Loucy (cell line): Measurements from ENCODE around the gene SPTB.

Experiments
- EZH2phosphoT487 ChIP-seq: fragments of 200-600 bp; IDR thresholded peaks from 2 replicates; pipeline ENCODE4 v1.6.1; 2018; ENCODE audit warnings: antibody characterized with exemption, mild to moderate bottlenecking, moderate library complexity, borderline replicate concordance
- TF ChIP-seq, protein P1 (sequence below): fragments of 200-600 bp; sonication (generic); conservative IDR thresholded peaks from 2 replicates; pipeline ENCODE4 v1.5.1; 2014; ENCODE audit warnings: mild to moderate bottlenecking, antibody characterized with exemption, low read length

DNA sequence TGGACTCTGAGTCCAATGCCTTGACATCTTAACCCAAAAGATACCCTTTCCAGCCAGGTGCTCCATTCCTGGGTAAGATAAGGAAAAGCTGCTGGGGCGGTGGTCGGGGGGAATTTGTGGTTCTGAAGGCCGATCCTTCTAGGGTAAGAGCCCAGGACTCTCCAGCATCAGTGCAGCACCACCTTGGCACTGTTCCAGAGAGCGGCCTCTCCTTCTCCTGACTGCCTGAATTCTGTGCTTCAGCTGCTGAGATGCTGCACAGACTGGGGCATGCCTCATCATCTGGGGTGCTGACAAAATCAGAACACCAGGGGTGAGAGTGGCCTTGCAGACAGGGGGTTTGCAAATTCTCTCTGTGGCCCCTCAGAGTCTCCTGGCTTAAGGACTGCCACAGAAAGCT is 87.5 kb downstream of the SPTB start:
- TF ChIP-seq, protein P1, sequence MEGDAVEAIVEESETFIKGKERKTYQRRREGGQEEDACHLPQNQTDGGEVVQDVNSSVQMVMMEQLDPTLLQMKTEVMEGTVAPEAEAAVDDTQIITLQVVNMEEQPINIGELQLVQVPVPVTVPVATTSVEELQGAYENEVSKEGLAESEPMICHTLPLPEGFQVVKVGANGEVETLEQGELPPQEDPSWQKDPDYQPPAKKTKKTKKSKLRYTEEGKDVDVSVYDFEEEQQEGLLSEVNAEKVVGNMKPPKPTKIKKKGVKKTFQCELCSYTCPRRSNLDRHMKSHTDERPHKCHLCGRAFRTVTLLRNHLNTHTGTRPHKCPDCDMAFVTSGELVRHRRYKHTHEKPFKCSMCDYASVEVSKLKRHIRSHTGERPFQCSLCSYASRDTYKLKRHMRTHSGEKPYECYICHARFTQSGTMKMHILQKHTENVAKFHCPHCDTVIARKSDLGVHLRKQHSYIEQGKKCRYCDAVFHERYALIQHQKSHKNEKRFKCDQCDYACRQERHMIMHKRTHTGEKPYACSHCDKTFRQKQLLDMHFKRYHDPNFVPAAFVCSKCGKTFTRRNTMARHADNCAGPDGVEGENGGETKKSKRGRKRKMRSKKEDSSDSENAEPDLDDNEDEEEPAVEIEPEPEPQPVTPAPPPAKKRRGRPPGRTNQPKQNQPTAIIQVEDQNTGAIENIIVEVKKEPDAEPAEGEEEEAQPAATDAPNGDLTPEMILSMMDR, result no peak
- no peak for TF ChIP-seq EZH2phosphoT487
